Activated CD4-positive, alpha-beta T cell treated with anti-CD3 and anti-CD28 coated beads, Interleukin-2, amount 10 ng/mL, durations not matched to agents 24 days and 14 days (primary cell): ENCODE measurements around the gene CDC14B. TPM values are rescaled to one million over a fixed set of nuclear protein-coding genes. Genes with fewer than 3 reads are reported as not detected.

Source experiments
- total RNA-seq: library from RNA; stranded (reverse); gene quantifications from 2 replicates; pipeline ENCODE4 v1.2.3, GENCODE V29; 2022

CDC14B gene
- total RNA-seq, 1 donor from 2014 or later: 1.1 TPM

Other genes with a start within 250 kb of the CDC14B start
- 5.2 and 6.1 TPM in 2 replicates for gene SLC35D2, start 236.1 kb downstream of the CDC14B start, total RNA-seq
- 21.7 and 22.1 TPM in 2 replicates for gene ZNF367, start 201.5 kb downstream of the CDC14B start, total RNA-seq
- gene HABP4, start 169.7 kb downstream of the CDC14B start, total RNA-seq: 8.8 and 9.1 TPM in 2 replicates
- 7.8 and 9.8 TPM in 2 replicates for gene PRXL2C, start 35.5 kb upstream of the CDC14B start, total RNA-seq
- 8.1 and 9.6 TPM in 2 replicates for gene ZNF510, start 158.2 kb upstream of the CDC14B start, total RNA-seq
- gene ZNF782, start 234.7 kb upstream of the CDC14B start, total RNA-seq: 4.3 and 5.1 TPM in 2 replicates